NK-92 treated with Interleukin-12 subunit alpha and Interleukin-12 subunit beta, amount 100 ng/mL, for 24 hours (cell line): ENCODE results near the gene GNG3.

Experiments used
- DNase-seq: peaks from one replicate; lab custom pipeline; 2025; lab: John Stamatoyannopoulos, UW

The GNG3 gene

DNA sequence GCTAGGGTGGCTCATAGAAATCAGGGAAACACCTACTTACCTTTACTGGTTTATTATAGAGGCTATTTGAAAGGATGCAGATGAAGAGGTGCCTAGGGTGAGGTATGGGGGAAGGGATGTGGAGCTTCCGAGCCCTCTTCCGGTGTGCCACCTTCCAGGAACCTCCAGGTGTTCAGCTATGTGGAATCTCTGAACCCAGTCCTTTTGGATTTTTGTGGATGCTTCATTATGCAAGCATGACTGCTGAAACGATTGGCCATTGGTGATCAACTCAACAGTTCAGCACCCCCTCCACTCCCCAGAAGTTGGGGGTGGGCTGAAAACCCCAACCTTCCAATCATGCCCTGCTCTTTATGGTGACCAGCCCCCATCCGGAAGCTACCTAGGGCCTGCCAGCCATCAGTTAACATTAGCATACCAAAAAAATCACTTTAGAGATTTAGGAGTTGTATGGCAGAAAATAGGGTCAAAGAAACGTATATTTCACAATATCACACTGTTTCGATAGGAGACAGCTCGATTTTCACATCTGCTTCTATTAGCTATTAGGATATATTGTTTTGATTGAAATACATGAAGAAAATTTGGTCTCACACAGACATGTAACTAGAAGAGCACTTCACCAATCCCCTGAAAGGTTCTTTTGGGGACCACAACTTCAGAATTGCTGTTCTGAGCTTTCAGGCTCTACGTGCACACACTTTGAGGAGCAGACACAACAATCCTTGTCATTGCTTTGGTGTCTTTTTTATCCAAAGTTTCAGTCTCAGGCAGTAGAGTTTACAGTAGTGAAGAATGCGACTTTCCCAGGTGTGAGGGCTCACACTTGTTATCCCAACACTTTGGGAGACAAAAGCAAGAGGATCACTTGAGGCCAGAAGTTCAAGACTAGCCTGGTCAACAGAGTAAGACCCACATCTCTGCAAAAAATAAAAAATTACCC lies 50.6 kb downstream of the GNG3 start:
- DNase-seq: no peak
